GM10266 (cell line): ENCODE data around the gene AJM1.
"Not testable (repeated sequence)": the region's sequence is repeated elsewhere in the genome, so short reads cannot be mapped to it uniquely, and the experiment has no call there.

Source experiments
- DNase-seq: peaks from one replicate; pipeline ENCODE4 v3.0.0; 2012; ENCODE audit errors: extremely low spot score
- CTCF ChIP-seq: IDR thresholded peaks from 2 replicates; pipeline ENCODE4 v1.5.1; 2012; ENCODE audit warnings: mild to moderate bottlenecking, low read depth; ENCODE audit not compliant: control insufficient read depth, insufficient read depth; ENCODE audit errors: missing control alignments

The AJM1 gene

GRCh38 chr9:136868644-136869043 lies 26.4 kb downstream of the AJM1 start:
- no peak for DNase-seq
- no peak for TF ChIP-seq CTCF

GRCh38 chr9:136869611-136870010 lies 27.3 kb downstream of the AJM1 start:
- DNase-seq: not testable (repeated sequence)

- no peak for DNase-seq
- no peak for TF ChIP-seq CTCF
These were observed 32.9 kb downstream of the AJM1 start for GRCh38 chr9:136875155-136875554.

GRCh38 chr9:136876476-136876875 lies 34.2 kb downstream of the AJM1 start:
- no peak for TF ChIP-seq CTCF
- no peak for DNase-seq

- no peak for TF ChIP-seq CTCF
- peak; percentile 50 for DNase-seq
These were observed 38.4 kb downstream of the AJM1 start for GRCh38 chr9:136880651-136881050.

GRCh38 chr9:136881691-136882108 lies 39.4 kb downstream of the AJM1 start:
- peak; percentile 72 for DNase-seq
- TF ChIP-seq CTCF: no peak

GRCh38 chr9:136882109-136882946 lies 40.0 kb downstream of the AJM1 start:
- TF ChIP-seq CTCF: no peak
- peak; percentile 88 for DNase-seq

GRCh38 chr9:136882947-136883283 lies 40.6 kb downstream of the AJM1 start:
- DNase-seq: not testable (repeated sequence)

- not testable (repeated sequence) for DNase-seq
These were observed 41.4 kb downstream of the AJM1 start for GRCh38 chr9:136883670-136884069.
